T1000 (cell line): Measurements from ENCODE around the gene GPR156.

Experiments used
- DNase-seq: peaks from one replicate; lab custom pipeline; 2025; ENCODE audit warnings: mixed read lengths; lab: John Stamatoyannopoulos, UW

The GPR156 gene

DNA sequence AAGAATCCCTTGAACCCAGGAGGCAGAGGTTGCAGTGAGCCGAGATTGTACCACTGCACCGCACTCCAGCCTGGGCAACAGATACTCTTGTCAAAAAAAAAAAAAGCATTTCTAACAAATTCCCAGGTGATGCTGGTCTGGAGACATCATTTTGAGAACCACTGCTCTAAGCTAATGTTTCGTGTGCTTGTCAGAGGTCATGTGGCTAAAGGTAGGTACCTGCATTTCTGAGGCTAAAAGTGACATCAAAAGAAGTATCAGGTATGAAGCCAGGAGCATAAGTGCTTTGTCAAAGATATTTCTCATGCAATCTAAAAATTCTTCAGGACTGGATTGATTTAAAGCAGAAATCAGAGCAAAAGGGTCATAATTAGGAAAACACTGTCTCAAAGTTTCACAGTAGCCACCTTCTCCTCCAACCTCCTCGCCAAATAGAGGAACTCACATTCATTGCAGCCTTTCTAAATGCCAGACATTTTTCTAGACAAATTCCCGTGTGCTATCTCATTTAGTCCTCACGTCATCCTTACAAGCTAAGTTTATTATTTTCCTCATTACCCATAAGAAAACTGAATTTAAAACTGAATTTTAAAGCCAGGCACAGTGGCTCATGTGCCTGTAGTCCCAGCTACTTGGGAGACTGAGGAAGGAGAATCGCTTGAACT, 165.0 kb downstream of the GPR156 start:
- no peak for DNase-seq
